ENCODE data around the gene NR6A1.

GRCh38 chr9:124493218-124493617 is 277.9 kb downstream of the NR6A1 start:
- no peak for TF ChIP-seq CTCF (IDR thresholded peaks at IDR 0.05; ENCODE audit: low read depth, low read length, poor library complexity, severe bottlenecking)
- TF ChIP-seq EZH2phosphoT487 (IDR thresholded peaks at IDR 0.05; ENCODE audit: borderline replicate concordance, low read length), result no peak
